Measurements from ENCODE around the gene PELI3. TPM values are rescaled to one million over a fixed set of nuclear protein-coding genes. Genes with fewer than 3 reads are reported as not detected.

The PELI3 gene, protein sequence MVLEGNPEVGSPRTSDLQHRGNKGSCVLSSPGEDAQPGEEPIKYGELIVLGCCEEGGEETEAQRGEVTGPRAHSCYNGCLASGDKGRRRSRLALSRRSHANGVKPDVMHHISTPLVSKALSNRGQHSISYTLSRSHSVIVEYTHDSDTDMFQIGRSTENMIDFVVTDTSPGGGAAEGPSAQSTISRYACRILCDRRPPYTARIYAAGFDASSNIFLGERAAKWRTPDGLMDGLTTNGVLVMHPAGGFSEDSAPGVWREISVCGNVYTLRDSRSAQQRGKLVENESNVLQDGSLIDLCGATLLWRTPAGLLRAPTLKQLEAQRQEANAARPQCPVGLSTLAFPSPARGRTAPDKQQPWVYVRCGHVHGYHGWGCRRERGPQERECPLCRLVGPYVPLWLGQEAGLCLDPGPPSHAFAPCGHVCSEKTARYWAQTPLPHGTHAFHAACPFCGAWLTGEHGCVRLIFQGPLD
- total RNA-seq: 10 to 100 TPM in 3 of 4 donors, 1 to 10 TPM in 1; 9.9 to 14.2 (median 12.8) TPM
- 12.8 TPM for polyA plus RNA-seq
- long read RNA-seq, donor 1, transcript PELI3-202 (7 exons, 2,783 nt): major isoform, 27 of 68 reads
- long read RNA-seq, donor 1, transcript PELI3-201 (8 exons, 2,740 nt): minor isoform, 20 of 68 reads
- long read RNA-seq, donor 1, partial matches to known transcripts: 5 of 68 reads
- long read RNA-seq, donor 1, other reads (novel, unspliced or antisense): 16 of 68 reads
- long read RNA-seq, donor 2, transcript PELI3-201 (8 exons, 2,740 nt): major isoform, 15 of 46 reads
- long read RNA-seq, donor 2, transcript PELI3-202 (7 exons, 2,783 nt): minor isoform, 14 of 46 reads
- long read RNA-seq, donor 2, partial matches to known transcripts: 15 of 46 reads
- long read RNA-seq, donor 2, other reads (novel, unspliced or antisense): 2 of 46 reads
- long read RNA-seq, donor 3, partial matches to known transcripts: 14 of 35 reads
- long read RNA-seq, donor 3, other reads (novel, unspliced or antisense): 18 of 35 reads
- long read RNA-seq, donor 4, transcript PELI3-201 (8 exons, 2,740 nt): major isoform, 16 of 41 reads
- long read RNA-seq, donor 4, transcript PELI3-202 (7 exons, 2,783 nt): minor isoform, 14 of 41 reads
- long read RNA-seq, donor 4, partial matches to known transcripts: 9 of 41 reads
- long read RNA-seq, donor 4, other reads (novel, unspliced or antisense): 2 of 41 reads

DNA sequence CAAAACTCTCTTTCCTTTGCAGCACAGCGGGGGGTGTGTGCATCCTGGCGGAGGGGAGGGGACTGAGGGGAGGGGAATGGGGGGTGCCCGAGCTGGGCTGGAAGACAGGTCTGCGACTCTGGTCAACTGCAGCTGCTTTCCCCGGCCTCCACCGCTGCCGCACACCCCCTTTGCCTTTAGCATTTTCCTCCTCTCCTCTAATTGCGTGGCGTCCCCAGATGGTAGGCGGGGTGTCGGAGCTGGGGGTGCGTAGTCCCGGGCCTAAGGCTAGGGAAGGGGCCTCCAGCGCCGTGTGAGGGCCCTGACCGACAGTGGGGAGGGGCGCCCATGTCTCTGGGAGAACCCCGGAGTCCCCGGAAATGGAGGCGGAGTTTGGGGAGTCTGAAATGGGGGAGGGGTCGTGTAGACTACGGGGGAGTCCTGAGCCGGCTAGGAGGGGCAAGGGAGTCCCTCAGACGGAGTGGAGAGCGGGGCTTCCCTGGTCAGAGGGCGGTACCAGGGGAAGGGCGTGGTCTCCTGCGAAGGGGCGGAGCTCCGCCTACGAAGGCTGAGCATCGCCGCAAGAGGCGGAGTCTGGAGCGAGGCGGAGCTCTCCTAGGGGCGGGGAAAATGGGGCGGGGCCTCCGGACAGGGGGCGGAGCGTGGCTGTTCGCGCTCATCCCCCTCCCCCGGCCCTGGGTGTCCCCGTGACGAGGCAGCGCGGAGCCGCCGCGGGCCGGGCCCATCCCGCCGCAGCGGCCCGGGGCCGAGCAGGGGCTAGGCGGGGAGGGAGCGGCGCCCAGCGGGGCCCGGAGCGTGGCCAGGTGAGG is at the start of gene PELI3:
Gene PELI3, plus strand, starts transcription at position 681 of the 809 bp plus-strand sequence. CDS start 1,224 bp downstream, outside the sequence.
- H3K9me3 ChIP-seq (ENCODE audit: control insufficient read depth, low read length): no peaks in the 10 kb centered on the region
- H3K4me1 ChIP-seq (ENCODE audit: control insufficient read depth, insufficient read depth, low read length): peaks cover 6% of the 10 kb centered on the region
- WGBS: 1% methylated on average over 63 of the region's 63 CpGs
- ATAC-seq: peak; percentile 98
- intact Hi-C loops (cut with DNase I): no loop called here
- peak within 1 kb of the TSS; percentile 94 for H3K4me3 ChIP-seq (ENCODE audit: low read length)
- peak; percentile 92 to 98 (median 97) for DNase-seq
- H3K27me3 ChIP-seq (ENCODE audit: control insufficient read depth, insufficient read depth): no peaks in the 10 kb centered on the region
- H3K27ac ChIP-seq (ENCODE audit: low read length): peak within 1 kb of the TSS; percentile 6

DNA sequence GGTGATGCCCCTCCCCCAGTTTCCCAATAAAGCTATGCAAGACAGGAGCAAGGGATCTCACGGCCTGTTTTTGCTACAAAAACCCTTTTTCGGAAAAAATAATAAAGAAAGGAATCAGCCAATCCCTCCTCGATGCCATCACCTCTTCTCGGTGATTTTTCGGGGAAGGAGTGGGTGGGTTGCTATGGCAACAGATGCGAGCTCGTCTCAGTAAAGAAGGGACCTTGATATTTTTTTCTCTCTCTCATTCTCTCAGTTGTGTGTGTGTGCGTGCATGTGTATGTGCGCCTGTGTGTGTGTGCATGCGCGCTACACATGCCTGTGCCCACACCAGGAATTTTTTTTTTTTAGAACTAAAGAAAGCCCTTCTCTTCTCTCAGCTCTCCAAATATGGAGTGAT is 49.7 kb upstream of the PELI3 start:
- no peak for DNase-seq
- WGBS: 74% methylated on average over 11 of the region's 11 CpGs
- Histone ChIP-seq H3K27me3 (ENCODE audit: control insufficient read depth, insufficient read depth) (no peaks in the 10 kb centered on the region), H3K9me3 (ENCODE audit: control insufficient read depth, low read length) (no peaks in the 10 kb centered on the region), H3K4me3 (ENCODE audit: low read length) (no peak overlapping the region), H3K4me1 (ENCODE audit: control insufficient read depth, insufficient read depth, low read length) (peaks cover 15% of the 10 kb centered on the region), H3K27ac (ENCODE audit: low read length) (no peak overlapping the region)
- intact Hi-C loops (cut with DNase I): no loop called here
- no peak for ATAC-seq

DNA sequence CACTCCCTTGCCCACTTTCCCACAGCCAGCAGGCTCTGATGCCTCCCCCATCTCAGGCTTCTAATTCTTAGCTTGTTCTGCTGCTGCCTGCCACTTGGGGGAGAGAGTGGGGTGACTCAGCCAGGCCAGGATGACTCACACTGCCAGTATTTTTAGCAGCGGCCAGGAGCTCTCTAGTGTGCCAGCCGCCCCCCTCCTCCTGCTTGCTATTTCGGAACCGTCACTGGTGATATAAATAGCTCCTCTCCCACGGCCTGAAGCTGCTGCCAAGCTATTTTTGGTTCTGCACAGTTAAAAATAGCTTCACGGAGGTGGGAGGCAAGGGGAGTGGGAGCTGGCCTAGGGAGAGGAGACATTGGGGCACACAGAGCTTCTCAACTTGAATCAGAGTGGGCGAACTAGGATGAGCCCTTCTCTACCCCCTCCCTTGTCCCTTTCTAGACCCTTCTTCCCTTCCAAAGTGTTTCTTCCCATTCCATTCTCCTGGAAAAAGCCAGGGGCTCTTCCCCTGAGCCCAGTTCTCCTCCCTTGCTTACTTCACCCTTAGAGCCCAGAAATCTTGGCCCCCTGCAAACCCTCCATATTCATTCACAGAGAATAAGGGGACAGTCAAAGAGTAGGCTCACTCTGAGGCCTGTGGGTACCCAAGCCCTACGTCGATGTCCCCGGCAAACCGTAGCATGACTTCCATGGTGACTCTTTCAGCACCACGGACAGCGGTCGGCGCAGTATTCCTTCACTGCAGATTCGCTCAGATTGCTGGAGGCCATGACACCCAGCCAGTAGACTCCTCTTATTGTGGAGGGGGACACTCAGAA is 48.3 kb upstream of the PELI3 start:
- peak; percentile 76 to 88 (median 86) for DNase-seq
- H3K27me3 ChIP-seq (ENCODE audit: control insufficient read depth, insufficient read depth): no peaks in the 10 kb centered on the region
- intact Hi-C loops (cut with DNase I): no loop called here
- ATAC-seq: peak; percentile 81 to 87
- H3K27ac ChIP-seq (ENCODE audit: low read length): no peak overlapping the region
- H3K4me1 ChIP-seq (ENCODE audit: control insufficient read depth, insufficient read depth, low read length): peaks cover 15% of the 10 kb centered on the region
- H3K9me3 ChIP-seq (ENCODE audit: control insufficient read depth, low read length): no peaks in the 10 kb centered on the region
- H3K4me3 ChIP-seq (ENCODE audit: low read length): no peak overlapping the region
- WGBS: 4% methylated on average over 16 of the region's 16 CpGs

DNA sequence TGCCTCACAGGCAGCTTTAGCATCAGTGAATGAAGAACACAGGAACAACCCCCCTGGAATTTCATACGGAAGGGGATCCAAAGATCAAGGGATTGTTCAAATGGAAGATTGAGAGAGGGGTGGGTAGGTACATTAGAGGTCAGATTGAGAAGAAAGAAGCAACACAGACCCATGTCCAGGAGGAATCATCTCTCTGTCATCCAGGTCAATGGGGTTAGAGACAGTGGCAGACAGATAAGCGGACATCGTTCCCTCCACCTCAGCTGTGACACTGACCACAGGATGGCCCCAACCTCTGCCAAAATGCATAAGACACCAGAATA is 47.8 kb upstream of the PELI3 start:
- peaks cover 15% of the 10 kb centered on the region for H3K4me1 ChIP-seq (ENCODE audit: control insufficient read depth, insufficient read depth, low read length)
- 53% methylated on average over 3 of the region's 3 CpGs for WGBS
- no peak overlapping the region for H3K4me3 ChIP-seq (ENCODE audit: low read length)
- H3K9me3 ChIP-seq (ENCODE audit: control insufficient read depth, low read length): no peaks in the 10 kb centered on the region
- no peak for DNase-seq
- no peak overlapping the region for H3K27ac ChIP-seq (ENCODE audit: low read length)
- intact Hi-C loops (cut with DNase I): no loop called here
- H3K27me3 ChIP-seq (ENCODE audit: control insufficient read depth, insufficient read depth): no peaks in the 10 kb centered on the region
- ATAC-seq: no peak

DNA sequence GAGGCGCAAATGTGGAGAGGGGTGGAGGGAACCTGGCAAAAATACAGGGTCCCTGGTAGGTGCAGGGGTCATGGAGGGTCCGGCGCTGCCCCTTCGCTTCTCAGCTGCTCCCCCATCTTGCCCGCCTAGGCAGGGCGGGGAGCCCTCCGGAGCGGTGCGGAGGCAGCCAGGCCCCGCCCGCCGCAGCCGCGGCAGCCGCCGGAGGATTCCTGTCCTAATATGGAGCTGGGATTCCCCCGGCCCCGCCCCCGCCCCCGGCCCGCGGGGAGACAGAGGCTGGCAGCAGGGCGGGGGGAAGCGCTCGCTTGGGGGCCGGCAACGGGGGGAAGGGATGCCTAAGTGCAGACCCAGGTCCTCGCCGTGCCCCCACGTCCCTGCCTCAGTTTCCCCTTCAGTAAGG is 46.9 kb upstream of the PELI3 start:
- intact Hi-C loops (cut with DNase I): no loop called here
- Histone ChIP-seq H3K27me3 (ENCODE audit: control insufficient read depth, insufficient read depth) (no peaks in the 10 kb centered on the region), H3K9me3 (ENCODE audit: control insufficient read depth, low read length) (no peaks in the 10 kb centered on the region), H3K4me3 (ENCODE audit: low read length) (no peak overlapping the region), H3K4me1 (ENCODE audit: control insufficient read depth, insufficient read depth, low read length) (peaks cover 15% of the 10 kb centered on the region), H3K27ac (ENCODE audit: low read length) (no peak overlapping the region)
- no peak for ATAC-seq
- DNase-seq: no peak
- 4% methylated on average over 30 of the region's 30 CpGs for WGBS

DNA sequence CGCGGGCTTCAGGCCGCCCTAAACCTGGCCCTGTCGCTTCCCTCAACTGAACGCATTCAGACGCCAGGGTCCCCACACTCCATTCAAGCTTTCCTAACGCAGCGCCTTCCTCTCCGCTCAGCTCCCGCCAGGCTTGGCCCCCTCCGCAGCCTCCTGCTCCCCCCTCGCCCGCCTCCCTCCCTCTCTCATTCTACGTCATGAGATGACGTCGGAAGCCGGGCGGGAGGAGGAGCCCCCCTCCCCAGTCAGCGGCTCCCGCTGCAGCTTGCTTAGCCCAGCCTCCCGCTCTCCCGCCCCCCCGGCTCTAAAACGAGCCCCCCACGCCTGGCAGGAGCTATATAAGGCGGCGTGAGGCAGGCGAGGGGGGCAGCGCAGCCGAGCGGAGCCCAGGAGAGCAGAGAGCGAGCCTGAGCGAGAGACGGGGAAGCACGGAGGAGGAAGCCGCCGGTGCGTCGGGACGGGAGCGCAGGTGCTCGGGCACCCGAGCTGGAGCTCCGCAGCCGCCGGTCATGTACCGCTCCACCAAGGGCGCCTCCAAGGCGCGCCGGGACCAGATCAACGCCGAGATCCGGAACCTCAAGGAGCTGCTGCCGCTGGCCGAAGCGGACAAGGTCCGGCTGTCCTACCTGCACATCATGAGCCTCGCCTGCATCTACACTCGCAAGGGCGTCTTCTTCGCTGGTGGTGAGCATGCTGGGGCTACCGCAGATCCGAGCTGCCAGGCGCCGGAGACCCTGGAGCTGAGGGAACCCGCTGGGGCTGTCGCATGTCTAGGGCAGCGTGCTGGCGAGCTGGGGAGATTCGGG is 45.8 kb upstream of the PELI3 start, which contains the start of gene NPAS4:
Gene NPAS4, plus strand, starts transcription at position 365 of the 806 bp plus-strand sequence. Its CDS starts 145 bp downstream, at position 510.
- Histone ChIP-seq H3K27ac (ENCODE audit: low read length) (no peak within 1 kb of the TSS), H3K27me3 (ENCODE audit: control insufficient read depth, insufficient read depth) (no peaks in the 10 kb centered on the region), H3K4me3 (ENCODE audit: low read length) (no peak within 1 kb of the TSS), H3K9me3 (ENCODE audit: control insufficient read depth, low read length) (no peaks in the 10 kb centered on the region), H3K4me1 (ENCODE audit: control insufficient read depth, insufficient read depth, low read length) (peaks cover 15% of the 10 kb centered on the region)
- DNase-seq (no peak), ATAC-seq (no peak)
- 6% methylated on average over 71 of the region's 71 CpGs for WGBS
- intact Hi-C loops (cut with DNase I): no loop called here

DNA sequence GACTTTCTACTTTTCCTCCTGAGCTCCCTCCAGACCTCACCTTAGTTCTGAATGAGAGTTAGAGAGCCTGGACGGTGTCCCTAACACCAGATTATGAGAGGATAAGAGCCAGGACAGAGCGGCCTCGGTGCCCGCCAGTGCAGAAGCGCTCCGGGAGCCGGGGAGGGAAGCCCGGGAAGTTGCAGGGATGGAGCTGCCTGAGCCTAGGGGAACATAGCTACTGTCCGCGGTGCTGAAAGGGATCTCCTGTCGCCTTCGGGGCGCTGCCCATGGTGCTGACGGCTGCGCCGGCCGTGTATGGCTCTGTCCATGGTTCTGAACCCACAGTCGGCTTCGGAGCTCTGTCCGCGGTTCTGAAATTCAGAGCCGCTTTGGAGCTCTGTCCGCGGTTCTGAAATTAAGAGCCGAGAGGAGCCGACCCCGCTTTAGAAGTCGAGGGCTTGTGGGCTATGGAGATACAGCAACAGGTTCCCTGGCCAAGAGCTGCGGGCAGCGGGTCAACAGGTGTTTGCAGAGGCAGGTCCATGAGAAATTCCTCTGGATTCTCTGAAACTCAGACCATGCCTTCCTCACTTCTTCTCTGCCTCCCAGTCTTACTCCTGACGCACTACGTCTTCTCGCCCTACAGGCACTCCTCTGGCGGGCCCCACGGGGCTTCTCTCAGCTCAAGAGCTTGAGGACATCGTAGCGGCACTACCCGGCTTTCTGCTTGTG is 45.1 kb upstream of the PELI3 start:
- Histone ChIP-seq H3K27ac (ENCODE audit: low read length) (no peak overlapping the region), H3K4me3 (ENCODE audit: low read length) (no peak overlapping the region), H3K27me3 (ENCODE audit: control insufficient read depth, insufficient read depth) (no peaks in the 10 kb centered on the region), H3K4me1 (ENCODE audit: control insufficient read depth, insufficient read depth, low read length) (peaks cover 15% of the 10 kb centered on the region), H3K9me3 (ENCODE audit: control insufficient read depth, low read length) (no peaks in the 10 kb centered on the region)
- DNase-seq (peak; percentile 92 to 96 (median 95)), ATAC-seq (peak; percentile 87 to 90)
- WGBS: 13% methylated on average over 38 of the region's 38 CpGs
- intact Hi-C loops (cut with DNase I): no loop called here

DNA sequence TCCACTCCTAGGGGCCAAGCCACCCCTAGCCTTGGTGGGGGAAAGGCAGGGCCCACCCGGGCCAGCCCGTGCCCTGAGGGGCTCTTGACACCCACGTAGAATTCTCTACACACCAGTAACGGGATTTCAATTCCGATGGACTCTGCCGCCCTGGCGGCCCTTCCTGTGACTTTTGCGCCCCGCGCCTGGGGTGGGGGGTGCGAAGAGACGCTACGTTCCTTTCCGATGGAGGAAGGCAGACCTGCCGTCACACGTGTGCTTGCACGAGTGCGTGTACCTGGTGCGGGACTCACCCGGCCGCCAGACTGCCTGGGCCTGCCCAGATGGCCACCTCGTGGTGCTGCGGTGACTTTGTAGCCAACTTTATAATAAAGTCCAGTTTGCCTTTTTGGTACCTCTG is 40.4 kb upstream of the PELI3 start:
- no peak overlapping the region for H3K27ac ChIP-seq (ENCODE audit: low read length)
- no peaks in the 10 kb centered on the region for H3K27me3 ChIP-seq (ENCODE audit: control insufficient read depth, insufficient read depth)
- intact Hi-C loops (cut with DNase I): no loop called here
- no peaks in the 10 kb centered on the region for H3K9me3 ChIP-seq (ENCODE audit: control insufficient read depth, low read length)
- WGBS: 64% methylated on average over 23 of the region's 23 CpGs
- ATAC-seq (no peak), DNase-seq (no peak)
- H3K4me3 ChIP-seq (ENCODE audit: low read length): no peak overlapping the region
- H3K4me1 ChIP-seq (ENCODE audit: control insufficient read depth, insufficient read depth, low read length): no peaks in the 10 kb centered on the region

DNA sequence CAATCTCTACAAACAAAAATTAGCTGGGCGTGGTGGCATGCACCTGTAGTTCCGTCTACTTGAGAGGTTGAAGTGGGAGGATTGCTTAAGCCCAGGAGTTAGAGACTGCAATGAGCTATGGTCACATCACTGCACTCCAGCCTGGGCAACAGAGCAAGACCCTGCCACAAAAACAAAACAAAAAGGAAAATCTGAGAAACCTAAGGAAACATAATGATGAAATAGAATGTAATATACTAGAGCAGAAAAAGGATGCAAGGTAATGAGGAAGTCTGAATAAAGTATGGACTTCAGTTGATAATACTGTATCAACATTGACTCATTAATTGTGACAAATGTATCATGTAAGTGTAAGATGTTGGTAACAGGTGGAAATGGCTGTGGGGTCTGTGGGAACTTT is 37.8 kb upstream of the PELI3 start:
- Histone ChIP-seq H3K4me1 (ENCODE audit: control insufficient read depth, insufficient read depth, low read length) (no peaks in the 10 kb centered on the region), H3K27me3 (ENCODE audit: control insufficient read depth, insufficient read depth) (no peaks in the 10 kb centered on the region), H3K27ac (ENCODE audit: low read length) (no peak overlapping the region), H3K4me3 (ENCODE audit: low read length) (no peak overlapping the region), H3K9me3 (ENCODE audit: control insufficient read depth, low read length) (no peaks in the 10 kb centered on the region)
- intact Hi-C loops (cut with DNase I): no loop called here
- no peak for DNase-seq
- WGBS: 90% methylated on average over 2 of the region's 2 CpGs
- no peak for ATAC-seq
